ENCODE measurements around the gene NLE1.

DNA sequence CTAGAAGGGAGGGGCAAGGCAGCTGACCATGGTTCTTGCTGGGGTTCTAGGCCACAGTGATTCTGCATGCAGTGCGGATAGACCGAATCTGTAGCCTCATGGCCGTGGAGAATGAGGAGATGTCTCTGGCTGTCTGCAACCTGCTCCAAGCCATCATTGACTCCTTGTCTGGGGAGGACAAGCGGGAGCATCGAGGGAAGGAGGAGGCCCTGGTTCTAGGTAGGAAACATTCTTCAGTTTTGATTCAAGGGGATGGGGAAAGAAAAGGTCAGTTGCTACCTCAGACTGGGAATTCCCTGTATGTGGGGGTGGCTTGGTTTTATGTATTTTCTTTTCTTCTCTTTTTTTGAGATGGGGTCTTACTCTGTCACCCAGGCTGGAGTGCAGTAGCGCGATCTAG, 13.1 kb upstream of the NLE1 start:
- TF ChIP-seq, protein P1, sequence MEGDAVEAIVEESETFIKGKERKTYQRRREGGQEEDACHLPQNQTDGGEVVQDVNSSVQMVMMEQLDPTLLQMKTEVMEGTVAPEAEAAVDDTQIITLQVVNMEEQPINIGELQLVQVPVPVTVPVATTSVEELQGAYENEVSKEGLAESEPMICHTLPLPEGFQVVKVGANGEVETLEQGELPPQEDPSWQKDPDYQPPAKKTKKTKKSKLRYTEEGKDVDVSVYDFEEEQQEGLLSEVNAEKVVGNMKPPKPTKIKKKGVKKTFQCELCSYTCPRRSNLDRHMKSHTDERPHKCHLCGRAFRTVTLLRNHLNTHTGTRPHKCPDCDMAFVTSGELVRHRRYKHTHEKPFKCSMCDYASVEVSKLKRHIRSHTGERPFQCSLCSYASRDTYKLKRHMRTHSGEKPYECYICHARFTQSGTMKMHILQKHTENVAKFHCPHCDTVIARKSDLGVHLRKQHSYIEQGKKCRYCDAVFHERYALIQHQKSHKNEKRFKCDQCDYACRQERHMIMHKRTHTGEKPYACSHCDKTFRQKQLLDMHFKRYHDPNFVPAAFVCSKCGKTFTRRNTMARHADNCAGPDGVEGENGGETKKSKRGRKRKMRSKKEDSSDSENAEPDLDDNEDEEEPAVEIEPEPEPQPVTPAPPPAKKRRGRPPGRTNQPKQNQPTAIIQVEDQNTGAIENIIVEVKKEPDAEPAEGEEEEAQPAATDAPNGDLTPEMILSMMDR (IDR thresholded peaks at IDR 0.05), result no peak
- no peak for TF ChIP-seq EZH2 (IDR thresholded peaks at IDR 0.05; ENCODE audit: borderline replicate concordance, insufficient read depth, low read depth, low read length, poor library complexity, severe bottlenecking)

Data from B cell (primary cell).